Activated CD4-positive, alpha-beta T cell treated with anti-CD3 and anti-CD28 coated beads, Interleukin-2, amount 10 ng/mL, durations not matched to agents 7 days and 5 days (primary cell): ENCODE results near the gene PTPMT1. TPM values are rescaled to one million over a fixed set of nuclear protein-coding genes. Genes with fewer than 3 reads are reported as not detected.

Experiments used
- CTCF ChIA-PET: fragments of 350-600 bp; sonication (Branson Sonifier 250); formaldehyde crosslinking; loops from one replicate; lab custom pipeline; 2021; ENCODE audit warnings: antibody characterized with exemption; lab: Charles Lee
- POLR2A ChIA-PET: fragments of 350-600 bp; sonication (Branson Sonifier 250); formaldehyde crosslinking; loops from one replicate; lab custom pipeline; 2021; ENCODE audit warnings: antibody characterized with exemption; lab: Charles Lee
- DNase-seq: peaks from one replicate; pipeline ENCODE4 v3.0.0-alpha.2; 2020
- H3K27ac Mint-ChIP-seq: one replicate; pipeline ENCODE4 v1.8.0; 2021; ENCODE audit warnings: mild to moderate bottlenecking, moderate library complexity, mixed read lengths
- H3K27me3 Mint-ChIP-seq: one replicate; pipeline ENCODE4 v1.8.0; 2021; ENCODE audit warnings: mixed read lengths
- H3K36me3 Mint-ChIP-seq: one replicate; pipeline ENCODE4 v1.8.0; 2021; ENCODE audit warnings: low read depth, mixed read lengths
- H3K4me1 Mint-ChIP-seq: one replicate; pipeline ENCODE4 v1.8.0; 2021; ENCODE audit warnings: mixed read lengths
- H3K4me3 Mint-ChIP-seq: one replicate; pipeline ENCODE4 v1.8.0; 2021; ENCODE audit warnings: mild to moderate bottlenecking, moderate library complexity, mixed read lengths
- H3K9me3 Mint-ChIP-seq: one replicate; pipeline ENCODE4 v1.8.0; 2021; ENCODE audit warnings: mixed read lengths
- total RNA-seq, 2 experiments: library from RNA; stranded (reverse); gene quantifications; one replicate each; pipeline ENCODE4 v1.2.3, GENCODE V29; 2021

The PTPMT1 gene
- total RNA-seq, 2 experiments from 2014 or later, result 34.2 to 40.5 TPM

DNA sequence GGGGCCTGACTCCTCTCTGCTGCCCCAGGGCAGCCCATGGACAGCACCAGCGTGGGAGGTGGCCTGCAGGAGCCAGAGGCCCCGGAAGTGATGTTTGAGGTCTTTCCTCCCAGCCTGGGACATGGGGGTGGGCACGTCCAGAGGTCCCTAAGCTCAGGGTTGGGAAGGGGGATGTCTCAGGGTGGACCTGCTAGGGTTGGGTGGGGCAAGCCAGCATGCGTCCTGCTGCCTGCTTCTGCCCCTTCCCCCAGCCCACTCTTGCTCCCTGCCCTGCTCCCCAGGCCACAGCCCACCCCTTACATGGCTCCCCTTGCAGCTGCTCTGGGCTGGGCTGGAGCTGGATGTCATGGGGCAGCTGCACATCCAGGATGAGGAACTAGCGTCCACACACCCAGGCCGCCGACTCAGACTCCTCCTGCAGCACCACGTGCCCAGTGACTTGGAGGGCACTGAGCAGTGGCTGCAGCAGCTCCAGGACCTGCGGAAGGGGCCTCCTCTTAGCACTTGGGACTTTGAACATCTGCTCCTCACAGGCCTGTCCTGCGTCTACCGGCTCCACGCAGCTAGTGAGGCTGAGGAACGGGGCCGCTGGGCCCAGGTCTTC, 22.4 kb downstream of the PTPMT1 start:
- DNase-seq, result no peak
- ChIA-PET POLR2A (no interaction called here), CTCF (interaction anchor here (1.0 kb wide), 1 partner anchor 9 kb away, joined by 3 read pairs; the partner anchor contains the start of genes KBTBD4 and NDUFS3)

DNA sequence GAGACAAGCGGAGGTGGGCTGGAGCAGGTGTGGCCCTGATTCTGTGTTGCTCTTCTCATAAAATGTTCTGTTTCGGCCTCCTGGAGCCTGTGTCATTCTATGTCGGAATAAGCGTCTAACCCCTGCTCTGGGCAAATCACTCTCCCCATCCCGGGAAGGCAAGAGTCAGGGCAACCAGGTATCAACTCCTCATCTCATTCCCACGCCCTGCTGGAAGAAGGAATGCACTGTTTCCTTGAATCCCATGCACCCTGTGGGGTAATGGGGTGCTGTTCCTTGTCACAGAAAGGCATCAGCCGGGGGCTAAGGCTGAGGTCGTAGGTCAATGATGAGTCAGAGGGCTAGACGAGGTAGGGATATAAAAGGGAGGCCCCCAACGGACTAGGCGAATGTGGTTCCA, 23.7 kb downstream of the PTPMT1 start:
- Mint-ChIP-seq H3K4me3 (no peak overlapping the region), H3K9me3 (no peaks in the 10 kb centered on the region), H3K27ac (no peak overlapping the region), H3K4me1 (peaks cover 17% of the 10 kb centered on the region), H3K36me3 (peaks cover 4% of the 10 kb centered on the region), H3K27me3 (peaks cover 18% of the 10 kb centered on the region)
- ChIA-PET POLR2A (no interaction called here), CTCF (no interaction called here)
- DNase-seq, result no peak

More for the DNA sequence above, 22.4 kb downstream of the PTPMT1 start:
- Mint-ChIP-seq H3K4me3 (no peak overlapping the region), H3K36me3 (peaks cover 11% of the 10 kb centered on the region), H3K27me3 (peaks cover 7% of the 10 kb centered on the region), H3K27ac (no peak overlapping the region), H3K9me3 (no peaks in the 10 kb centered on the region), H3K4me1 (peaks cover 10% of the 10 kb centered on the region)

DNA sequence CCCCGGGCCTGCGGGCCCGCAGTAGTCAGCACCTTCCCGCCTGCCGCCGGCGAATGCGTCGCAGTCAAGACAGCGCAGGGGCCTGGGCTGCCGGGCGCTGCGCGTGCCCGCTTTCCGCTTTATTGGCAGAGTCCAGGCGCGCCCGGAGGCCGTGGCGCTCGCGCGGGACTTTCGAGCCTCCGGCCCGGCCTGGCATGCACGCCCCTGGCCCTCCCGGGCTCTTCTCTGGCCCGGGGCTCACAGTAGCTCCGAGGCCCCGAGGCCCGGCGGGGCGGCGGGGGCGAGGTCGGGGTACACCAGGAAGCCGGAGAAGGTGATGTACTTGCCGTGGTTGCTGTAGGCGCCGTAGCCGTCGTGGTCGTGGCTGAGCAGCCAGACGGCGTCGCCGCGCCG, 24.2 kb downstream of the PTPMT1 start:
- no peak overlapping the region for H3K27ac Mint-ChIP-seq
- ChIA-PET CTCF (no interaction called here), POLR2A (no interaction called here)
- H3K36me3 Mint-ChIP-seq, result no peaks in the 10 kb centered on the region
- H3K9me3 Mint-ChIP-seq, result no peaks in the 10 kb centered on the region
- no peak for DNase-seq
- H3K27me3 Mint-ChIP-seq, result peaks cover 21% of the 10 kb centered on the region
- H3K4me3 Mint-ChIP-seq, result no peak overlapping the region
- H3K4me1 Mint-ChIP-seq, result peaks cover 19% of the 10 kb centered on the region

DNA sequence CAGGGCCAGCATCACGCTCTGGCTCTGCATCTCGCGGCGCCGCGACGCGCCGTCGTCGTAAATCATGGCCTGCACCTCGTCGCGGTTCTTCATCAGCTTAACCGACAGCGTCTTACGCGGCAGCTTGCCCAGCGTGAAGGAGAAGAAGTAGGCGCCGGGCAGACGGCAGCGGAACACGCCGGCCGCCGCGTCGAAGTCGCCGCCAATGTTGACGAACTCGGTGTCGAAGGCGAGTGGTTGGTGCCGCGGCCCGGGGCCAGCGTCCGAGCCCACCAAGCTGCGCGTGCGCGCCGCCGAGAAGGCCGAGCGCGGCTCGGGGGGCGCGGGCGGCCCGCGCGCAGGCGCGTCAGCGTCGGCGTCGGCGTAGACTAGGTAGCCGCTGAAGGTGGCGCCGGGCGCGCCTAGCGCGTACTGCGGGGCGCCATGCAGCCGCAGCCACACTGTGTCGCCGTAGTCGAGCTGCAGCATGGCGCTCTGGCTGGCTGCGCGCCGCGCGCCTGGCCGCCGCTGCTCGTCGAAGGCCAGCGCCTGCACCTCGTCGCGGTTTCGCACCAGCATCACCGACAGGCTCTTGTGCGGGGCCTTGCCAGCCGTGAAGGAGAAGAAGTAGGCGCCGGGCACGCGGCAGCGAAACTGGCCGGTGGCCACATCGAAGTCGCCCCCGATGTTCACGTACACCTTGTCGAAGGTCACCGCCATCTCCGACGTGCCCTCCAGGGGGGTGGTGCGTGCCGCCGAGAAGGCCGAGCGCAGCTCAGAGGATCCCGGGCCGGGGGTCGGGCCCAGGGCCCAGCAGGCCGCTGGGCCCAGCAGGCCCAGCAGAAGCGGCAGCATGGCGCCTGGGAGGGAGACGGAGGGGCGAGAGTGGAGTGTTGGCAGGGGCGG, 24.8 kb downstream of the PTPMT1 start:
- POLR2A ChIA-PET, result no interaction called here
- no peak for DNase-seq
- Mint-ChIP-seq H3K27ac (no peak overlapping the region), H3K4me1 (peaks cover 20% of the 10 kb centered on the region), H3K9me3 (no peaks in the 10 kb centered on the region), H3K27me3 (peaks cover 27% of the 10 kb centered on the region), H3K4me3 (no peak overlapping the region), H3K36me3 (no peaks in the 10 kb centered on the region)
- CTCF ChIA-PET, result no interaction called here

DNA sequence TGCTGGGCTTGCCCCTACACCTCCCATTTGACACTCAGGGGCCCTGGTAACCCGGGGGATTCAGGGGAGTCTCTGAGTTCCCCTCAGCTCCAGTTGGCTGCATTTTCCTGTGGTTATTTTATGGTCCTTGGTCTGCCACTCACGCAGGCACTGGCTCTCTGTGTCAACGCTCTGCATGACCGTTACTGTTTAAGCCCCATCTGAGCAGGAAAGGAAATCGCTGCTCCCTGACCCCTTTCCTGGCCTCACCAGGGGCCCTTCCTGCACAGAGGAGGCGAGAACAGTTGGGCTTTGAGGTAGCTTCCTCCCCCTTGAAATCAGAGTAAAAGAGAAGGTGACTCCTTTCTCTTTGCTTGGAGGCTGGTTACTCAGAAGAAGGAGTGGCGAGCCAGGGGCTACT, 26.4 kb downstream of the PTPMT1 start:
- Mint-ChIP-seq H3K9me3 (no peaks in the 10 kb centered on the region), H3K4me1 (peaks cover 20% of the 10 kb centered on the region), H3K27me3 (peaks cover 34% of the 10 kb centered on the region), H3K36me3 (no peaks in the 10 kb centered on the region), H3K4me3 (no peak overlapping the region), H3K27ac (no peak overlapping the region)
- POLR2A ChIA-PET, result no interaction called here
- CTCF ChIA-PET, result interaction anchor here (0.8 to 1.3 kb wide), 3 partner anchors 10 to 25 kb away, joined by 3 read pairs; no protein-coding TSS in a partner anchor
- no peak for DNase-seq

DNA sequence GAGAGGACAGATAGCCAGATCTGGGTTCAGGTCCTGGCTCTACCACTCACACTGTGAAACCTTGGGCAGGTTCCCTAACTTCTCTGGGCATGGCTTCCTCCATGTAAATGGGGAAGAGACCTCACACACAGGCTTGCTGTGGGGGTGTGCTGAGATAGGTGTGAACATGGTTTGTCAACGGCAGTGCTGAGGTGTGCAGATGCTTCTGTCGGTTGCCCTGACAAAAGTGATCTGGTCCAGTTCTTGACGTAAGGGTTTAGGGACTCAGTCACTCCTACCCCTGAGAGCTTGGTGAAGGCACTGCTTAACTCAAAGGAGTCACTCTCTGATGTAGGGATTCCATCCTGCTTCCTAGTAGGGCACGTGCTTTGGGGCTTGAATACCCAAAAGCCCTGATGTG, 26.9 kb downstream of the PTPMT1 start:
- H3K36me3 Mint-ChIP-seq, result no peaks in the 10 kb centered on the region
- H3K27ac Mint-ChIP-seq, result no peak overlapping the region
- peaks cover 34% of the 10 kb centered on the region for H3K27me3 Mint-ChIP-seq
- CTCF ChIA-PET, result interaction anchor here (1.1 to 1.3 kb wide), 2 partner anchors 24 to 25 kb away, joined by 3 read pairs; no protein-coding TSS in a partner anchor
- H3K9me3 Mint-ChIP-seq, result no peaks in the 10 kb centered on the region
- POLR2A ChIA-PET, result no interaction called here
- H3K4me3 Mint-ChIP-seq, result no peak overlapping the region
- peaks cover 20% of the 10 kb centered on the region for H3K4me1 Mint-ChIP-seq
- no peak for DNase-seq

DNA sequence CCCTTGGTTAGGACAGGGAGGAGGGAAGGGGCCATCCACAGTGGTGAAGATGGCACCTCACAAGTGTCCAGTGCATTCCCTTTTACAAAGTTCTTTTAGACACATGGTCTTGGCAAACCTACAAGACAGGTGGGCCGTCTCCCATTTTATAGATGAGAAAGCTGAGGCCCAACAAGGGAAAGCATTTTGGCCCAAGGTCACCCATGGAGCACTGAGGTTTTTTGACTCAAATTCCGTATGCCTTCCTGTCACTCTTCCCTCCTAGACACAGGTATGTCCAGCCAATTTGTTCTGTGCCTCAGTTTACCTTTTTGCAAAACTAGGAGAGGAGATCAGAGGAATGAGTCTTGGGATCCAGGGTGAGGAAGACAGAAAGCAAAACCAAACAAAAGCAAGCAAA, 27.6 kb downstream of the PTPMT1 start:
- ChIA-PET CTCF (interaction anchor here (0.7 to 1.5 kb wide), 4 partner anchors 12 to 135 kb away, joined by 3 to 4 read pairs (median 3); no protein-coding TSS in a partner anchor), POLR2A (no interaction called here)
- H3K4me1 Mint-ChIP-seq, result peaks cover 20% of the 10 kb centered on the region
- H3K36me3 Mint-ChIP-seq, result no peaks in the 10 kb centered on the region
- H3K27me3 Mint-ChIP-seq, result peaks cover 34% of the 10 kb centered on the region
- no peak overlapping the region for H3K27ac Mint-ChIP-seq
- H3K4me3 Mint-ChIP-seq, result no peak overlapping the region
- H3K9me3 Mint-ChIP-seq, result no peaks in the 10 kb centered on the region
- DNase-seq, result no peak

DNA sequence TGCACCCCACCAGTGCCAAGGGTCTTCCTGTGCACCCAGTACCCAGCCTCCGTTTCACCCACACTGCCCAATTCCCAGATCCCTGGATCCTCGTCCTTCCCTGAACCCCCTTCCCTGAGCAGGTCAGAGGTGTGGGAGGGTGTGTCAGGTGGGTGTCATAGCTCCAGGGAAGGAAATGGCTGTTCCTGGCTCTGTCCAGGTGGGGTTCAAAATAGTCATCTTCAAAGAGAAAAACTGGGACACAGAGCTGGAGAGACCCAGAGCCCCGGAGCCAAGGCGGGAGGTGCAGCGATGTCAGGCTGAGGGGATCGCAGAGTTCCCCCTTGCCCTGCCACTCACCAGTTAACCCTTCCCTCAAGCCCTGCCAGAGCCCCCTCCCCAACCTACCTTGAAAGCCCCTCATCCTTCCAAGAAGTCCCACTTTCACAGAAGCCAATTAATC, 28.1 kb downstream of the PTPMT1 start:
- Mint-ChIP-seq H3K27ac (no peak overlapping the region), H3K27me3 (peaks cover 34% of the 10 kb centered on the region), H3K36me3 (no peaks in the 10 kb centered on the region), H3K4me3 (no peak overlapping the region), H3K4me1 (peaks cover 20% of the 10 kb centered on the region), H3K9me3 (no peaks in the 10 kb centered on the region)
- CTCF ChIA-PET, result interaction anchor here (0.7 to 1.5 kb wide), 2 partner anchors 12 to 134 kb away, joined by 3 to 4 read pairs; no protein-coding TSS in a partner anchor
- no peak for DNase-seq
- POLR2A ChIA-PET, result no interaction called here

DNA sequence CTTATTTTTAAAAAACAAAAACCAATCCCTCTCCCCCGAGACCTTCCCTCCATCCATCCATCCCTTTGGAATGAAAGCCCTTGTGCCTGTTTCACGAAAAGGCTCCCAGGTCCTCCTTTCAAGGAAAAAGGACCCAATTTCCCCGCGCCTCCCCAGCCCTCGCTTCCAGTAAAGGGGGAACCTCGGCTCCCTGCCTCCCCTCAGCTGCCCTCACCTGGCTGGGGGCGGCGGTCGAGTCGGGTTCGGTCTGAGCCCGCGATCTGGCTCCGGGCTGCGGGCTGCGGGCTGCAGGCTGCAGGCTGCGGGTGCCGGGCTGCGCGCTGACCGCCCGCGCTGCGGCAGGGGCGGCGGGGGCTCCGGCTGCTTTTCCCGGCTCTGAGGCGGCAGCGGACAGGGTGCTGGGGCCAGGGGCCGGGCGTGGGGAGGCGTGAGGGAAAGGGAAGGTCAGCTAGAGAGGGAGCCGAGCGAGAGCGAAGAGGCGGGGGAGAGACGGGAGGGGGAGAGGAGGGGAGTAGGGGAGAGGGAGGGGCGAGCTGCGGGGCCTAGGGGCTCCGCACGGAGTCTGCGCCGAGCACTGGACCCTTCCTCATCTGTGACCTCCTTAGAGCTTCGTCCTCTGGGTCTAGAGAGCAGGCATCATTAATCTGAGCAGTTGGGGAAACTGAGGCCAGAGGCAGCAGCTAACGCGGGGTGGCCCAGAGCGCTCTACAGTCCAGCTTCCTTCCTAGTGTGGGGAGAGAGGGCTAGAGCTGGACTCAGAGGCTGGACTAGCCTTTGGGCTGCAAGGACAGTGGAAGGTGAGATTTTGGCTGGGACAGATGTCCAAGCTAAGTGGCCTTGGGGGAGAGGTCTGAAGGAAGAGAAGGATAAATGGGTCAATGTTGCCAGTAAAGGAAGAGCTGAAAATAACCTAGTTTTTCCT, 28.8 kb downstream of the PTPMT1 start, which contains the start of gene C1QTNF4:
Gene C1QTNF4, minus strand, starts transcription at position 478 of the 922 bp plus-strand sequence. CDS start 3,601 bp downstream, outside the sequence.
- H3K9me3 Mint-ChIP-seq, result no peaks in the 10 kb centered on the region
- no peak within 1 kb of the TSS for H3K27ac Mint-ChIP-seq
- peaks cover 34% of the 10 kb centered on the region for H3K27me3 Mint-ChIP-seq
- DNase-seq, result no peak
- CTCF ChIA-PET, result interaction anchor here (0.6 to 1.5 kb wide), 5 partner anchors 13 to 1260 kb away, joined by 3 read pairs; no protein-coding TSS in a partner anchor
- POLR2A ChIA-PET, result no interaction called here
- no peak within 1 kb of the TSS for H3K4me3 Mint-ChIP-seq
- peaks cover 20% of the 10 kb centered on the region for H3K4me1 Mint-ChIP-seq
- H3K36me3 Mint-ChIP-seq, result no peaks in the 10 kb centered on the region

DNA sequence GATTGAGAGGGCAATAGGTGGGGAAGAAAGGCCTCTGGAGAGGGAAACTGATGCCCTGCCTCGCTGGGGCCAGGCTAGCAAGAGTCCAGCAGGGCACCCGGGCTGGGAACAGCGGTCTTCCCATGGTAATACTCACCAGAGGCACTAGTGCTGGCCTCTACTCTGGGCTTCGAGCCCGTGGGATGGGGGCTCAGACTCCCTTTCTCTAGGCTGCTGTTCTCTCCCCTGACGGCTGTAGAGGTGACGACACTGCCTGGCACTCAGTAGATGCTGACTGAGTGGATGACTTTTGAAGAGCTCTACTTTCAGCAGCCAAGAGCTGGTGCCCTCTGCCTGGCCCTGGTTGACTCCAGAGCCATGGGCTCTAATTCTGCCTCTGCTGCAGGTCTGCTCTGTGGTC, 29.6 kb downstream of the PTPMT1 start:
- ChIA-PET CTCF (interaction anchor here (0.6 to 1.4 kb wide), 5 partner anchors 13 to 1261 kb away, joined by 3 read pairs; no protein-coding TSS in a partner anchor), POLR2A (no interaction called here)
- H3K4me3 Mint-ChIP-seq, result no peak overlapping the region
- no peak for DNase-seq
- no peaks in the 10 kb centered on the region for H3K36me3 Mint-ChIP-seq
- H3K27ac Mint-ChIP-seq, result no peak overlapping the region
- no peaks in the 10 kb centered on the region for H3K9me3 Mint-ChIP-seq
- H3K27me3 Mint-ChIP-seq, result peaks cover 34% of the 10 kb centered on the region
- H3K4me1 Mint-ChIP-seq, result peaks cover 20% of the 10 kb centered on the region

DNA sequence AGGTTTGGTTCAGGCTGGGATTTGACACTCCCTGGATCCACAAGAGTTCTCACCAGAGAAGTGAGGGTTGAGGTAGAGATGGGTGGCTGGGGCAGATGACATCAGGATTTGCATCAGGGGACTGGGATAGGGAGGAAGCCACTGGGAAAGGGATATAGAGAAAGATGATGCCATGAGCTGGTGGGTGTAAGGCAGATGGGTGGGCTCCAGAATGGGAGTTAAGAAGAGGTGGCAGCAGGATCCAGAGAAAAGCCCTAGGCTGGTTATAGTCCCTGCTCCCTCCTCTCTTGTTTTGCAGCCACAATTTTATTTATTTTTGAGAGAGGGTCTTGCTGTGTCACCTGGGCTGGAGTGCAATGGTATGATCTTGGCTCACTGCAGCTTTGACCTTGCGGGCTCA, 30.6 kb downstream of the PTPMT1 start:
- no peak overlapping the region for H3K27ac Mint-ChIP-seq
- POLR2A ChIA-PET, result no interaction called here
- H3K4me1 Mint-ChIP-seq, result peaks cover 20% of the 10 kb centered on the region
- peaks cover 34% of the 10 kb centered on the region for H3K27me3 Mint-ChIP-seq
- H3K4me3 Mint-ChIP-seq, result no peak overlapping the region
- DNase-seq, result no peak
- no peaks in the 10 kb centered on the region for H3K9me3 Mint-ChIP-seq
- CTCF ChIA-PET, result interaction anchor here (0.6 to 1.3 kb wide), 4 partner anchors 11 to 798 kb away, joined by 3 to 7 read pairs (median 3); no protein-coding TSS in a partner anchor
- no peaks in the 10 kb centered on the region for H3K36me3 Mint-ChIP-seq

DNA sequence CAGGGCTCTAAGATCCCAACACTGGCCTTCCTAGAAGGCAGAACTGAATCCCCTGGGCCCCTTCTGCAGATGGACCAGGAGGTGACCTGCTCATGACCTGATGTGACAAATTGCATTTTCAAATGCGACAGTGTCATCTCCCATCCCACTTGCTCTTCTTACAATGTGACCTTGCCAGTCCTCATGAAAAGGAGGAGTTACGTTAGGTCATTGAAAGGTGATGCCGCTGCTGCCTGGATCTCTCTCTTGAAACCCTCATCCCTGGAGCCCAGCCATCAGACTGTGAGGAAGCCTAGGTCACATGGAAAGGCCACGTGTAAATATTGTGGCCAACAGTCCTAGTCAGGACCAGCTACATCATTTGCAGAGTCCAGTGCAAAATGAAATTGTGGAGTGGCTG, 34.5 kb downstream of the PTPMT1 start:
- Mint-ChIP-seq H3K27me3 (peaks cover 11% of the 10 kb centered on the region), H3K4me1 (no peaks in the 10 kb centered on the region), H3K4me3 (no peak overlapping the region), H3K36me3 (no peaks in the 10 kb centered on the region), H3K9me3 (no peaks in the 10 kb centered on the region), H3K27ac (no peak overlapping the region)
- no peak for DNase-seq
- ChIA-PET POLR2A (no interaction called here), CTCF (interaction anchor here (0.6 kb wide), 1 partner anchor 342 kb away, joined by 4 read pairs; no protein-coding TSS in a partner anchor)
